Prostate gland (tissue), 2 donors: ENCODE measurements around the gene RNU5B-1.

Source experiments
- POLR2AphosphoS5 ChIP-seq: sonication (generic); formaldehyde crosslinking; IDR thresholded peaks from one replicate; pipeline ENCODE4 v1.6.1; 2017; ENCODE audit warnings: antibody characterized with exemption
- TF ChIP-seq, protein P1 (sequence below), 4 experiments: fragments of 200-600 bp in 2 of 4; fragments of 450-650 bp in 2 of 4; sonication (generic) in 2 of 4; IDR thresholded peaks; 1 replicate in 3 of 4; 2 replicates in 1 of 4; pipeline ENCODE4 v1.5.1; 2016 to 2019; ENCODE audit warnings: antibody characterized with exemption in 4 of 4, mild to moderate bottlenecking in 2 of 4, moderate library complexity in 2 of 4

DNA sequence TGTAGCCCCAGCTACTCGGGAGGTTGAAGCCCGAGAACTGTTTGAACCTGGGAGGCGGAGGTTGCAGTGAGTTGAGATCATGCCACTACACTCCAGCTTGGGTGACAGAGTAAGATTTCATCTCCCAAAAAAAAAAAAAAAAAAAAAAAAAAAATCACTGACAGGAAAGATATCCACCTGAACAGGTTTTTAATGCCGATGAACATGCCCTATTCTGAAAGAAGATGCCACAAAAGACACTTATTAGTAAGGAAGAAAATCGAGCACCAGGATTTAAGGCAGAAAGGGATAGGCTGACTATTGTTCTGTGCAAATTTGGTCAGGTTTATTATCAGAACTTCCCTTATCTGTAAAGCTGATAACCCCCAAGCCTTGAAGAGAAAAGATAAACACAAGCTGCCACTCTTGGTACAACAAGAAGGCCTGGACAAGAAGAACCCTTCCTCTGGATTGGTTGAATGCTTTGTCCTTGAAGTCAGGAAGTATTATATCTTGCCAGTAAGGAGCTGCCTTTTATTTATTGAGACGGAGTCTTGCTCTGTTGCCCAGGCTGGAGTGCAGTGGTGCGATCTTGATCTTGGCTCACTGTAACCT is 15.1 kb upstream of the RNU5B-1 start:
- TF ChIP-seq POLR2AphosphoS5 = no peak
- TF ChIP-seq, protein P1, sequence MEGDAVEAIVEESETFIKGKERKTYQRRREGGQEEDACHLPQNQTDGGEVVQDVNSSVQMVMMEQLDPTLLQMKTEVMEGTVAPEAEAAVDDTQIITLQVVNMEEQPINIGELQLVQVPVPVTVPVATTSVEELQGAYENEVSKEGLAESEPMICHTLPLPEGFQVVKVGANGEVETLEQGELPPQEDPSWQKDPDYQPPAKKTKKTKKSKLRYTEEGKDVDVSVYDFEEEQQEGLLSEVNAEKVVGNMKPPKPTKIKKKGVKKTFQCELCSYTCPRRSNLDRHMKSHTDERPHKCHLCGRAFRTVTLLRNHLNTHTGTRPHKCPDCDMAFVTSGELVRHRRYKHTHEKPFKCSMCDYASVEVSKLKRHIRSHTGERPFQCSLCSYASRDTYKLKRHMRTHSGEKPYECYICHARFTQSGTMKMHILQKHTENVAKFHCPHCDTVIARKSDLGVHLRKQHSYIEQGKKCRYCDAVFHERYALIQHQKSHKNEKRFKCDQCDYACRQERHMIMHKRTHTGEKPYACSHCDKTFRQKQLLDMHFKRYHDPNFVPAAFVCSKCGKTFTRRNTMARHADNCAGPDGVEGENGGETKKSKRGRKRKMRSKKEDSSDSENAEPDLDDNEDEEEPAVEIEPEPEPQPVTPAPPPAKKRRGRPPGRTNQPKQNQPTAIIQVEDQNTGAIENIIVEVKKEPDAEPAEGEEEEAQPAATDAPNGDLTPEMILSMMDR (IDR thresholded peaks at IDR 0.05) = no peak
